Esophagus squamous epithelium (tissue), 4 donors: ENCODE measurements around the gene RFX1.

Experiments
- CTCF ChIP-seq, 6 experiments: fragments of 450-650 bp in 4 of 6; fragments of 200-600 bp in 2 of 6; sonication (generic) in 2 of 6; IDR thresholded peaks; one replicate each; pipeline ENCODE4 v1.5.1; 2016 to 2019; ENCODE audit warnings: antibody characterized with exemption in 6 of 6, mild to moderate bottlenecking in 4 of 6, moderate library complexity in 4 of 6
- POLR2A ChIP-seq, 4 donors: fragments of 450-650 bp; IDR thresholded peaks; one replicate each; pipeline ENCODE4 v1.6.1; 2017; ENCODE audit warnings: antibody characterized with exemption in 4 of 4, mild to moderate bottlenecking in 4 of 4, moderate library complexity in 3 of 4

- no peak for TF ChIP-seq CTCF (IDR thresholded peaks at IDR 0.05)
- no peak for TF ChIP-seq POLR2A (IDR thresholded peaks at IDR 0.05)
Measured at GRCh38 chr19:13998426-13998825, 7.7 kb downstream of the RFX1 start.
